GM21786 (cell line): ENCODE data around the gene PRR23E.

Source experiments
- ATAC-seq: cut with Tn5 transposase; IDR thresholded peaks from one replicate; pipeline ENCODE4 v1.9.1; 2021; ENCODE audit not compliant: unreplicated experiment

The PRR23E gene

GRCh38 chr3:127183931-127184869 lies 8.7 kb upstream of the PRR23E start:
- ATAC-seq, result no peak

- ATAC-seq, result no peak
These were observed 8.1 kb upstream of the PRR23E start for GRCh38 chr3:127184870-127185216.

- no peak for ATAC-seq
These were observed 7.7 kb upstream of the PRR23E start for GRCh38 chr3:127185268-127185667.

GRCh38 chr3:127185962-127186674 lies 6.8 kb upstream of the PRR23E start:
- ATAC-seq, result no peak

GRCh38 chr3:127187316-127187715 lies 5.6 kb upstream of the PRR23E start:
- ATAC-seq, result no peak

- ATAC-seq, result no peak
These were observed 410 bp downstream of the PRR23E start for GRCh38 chr3:127193341-127193740.

- ATAC-seq, result no peak
These were observed 844 bp downstream of the PRR23E start for GRCh38 chr3:127193775-127194174.

- no peak for ATAC-seq
These were observed 1.8 kb downstream of the PRR23E start for GRCh38 chr3:127194601-127195187.

GRCh38 chr3:127195417-127195816 lies 2.5 kb downstream of the PRR23E start:
- ATAC-seq, result no peak

GRCh38 chr3:127196002-127196401 lies 3.1 kb downstream of the PRR23E start:
- no peak for ATAC-seq

GRCh38 chr3:127196466-127197299 lies 3.8 kb downstream of the PRR23E start:
- no peak for ATAC-seq

- no peak for ATAC-seq
These were observed 4.6 kb downstream of the PRR23E start for GRCh38 chr3:127197300-127198189.

GRCh38 chr3:127200086-127200691 lies 7.3 kb downstream of the PRR23E start:
- ATAC-seq, result no peak

GRCh38 chr3:127203024-127203423 lies 10.1 kb downstream of the PRR23E start:
- ATAC-seq, result no peak

GRCh38 chr3:127204841-127205582 lies 12.1 kb downstream of the PRR23E start:
- no peak for ATAC-seq

GRCh38 chr3:127206154-127206553 lies 13.2 kb downstream of the PRR23E start:
- no peak for ATAC-seq

GRCh38 chr3:127206611-127207516 lies 13.9 kb downstream of the PRR23E start:
- ATAC-seq, result no peak
